Gastrocnemius medialis (tissue), 4 donors: ENCODE results near the gene PLA2G4D. TPM values are rescaled to one million over a fixed set of nuclear protein-coding genes. Genes with fewer than 3 reads are reported as not detected.

Source experiments
- ATAC-seq, 2 donors: fragments of 150-250 bp; one replicate each; pipeline ENCODE4 v1.9.1; 2016
- DNase-seq, 2 donors: peaks; one replicate each; pipeline ENCODE4 v3.0.0-alpha.2; 2019
- H3K27ac ChIP-seq, 4 donors: fragments of 200-600 bp; sonication (generic); 1 replicate in 1 of 4; 2 replicates in 3 of 4; pipeline ENCODE4 v1.5.1; 2016 to 2018; ENCODE audit warnings: mild to moderate bottlenecking in 2 of 4, moderate library complexity in 1 of 4
- H3K27me3 ChIP-seq, 3 donors: fragments of 200-600 bp; sonication (generic) in 2 of 3; 1 replicate in 1 of 3; 2 replicates in 2 of 3; pipeline versions ENCODE4 v1.5.1 to v1.6.0; 2016 to 2019; ENCODE audit warnings: mild to moderate bottlenecking in 1 of 3, moderate library complexity in 1 of 3
- H3K36me3 ChIP-seq, 2 donors: fragments of 200-600 bp; sonication (generic) in 1 of 2; one replicate each; pipeline ENCODE4 v1.5.1; 2017 to 2018
- H3K4me1 ChIP-seq, 2 donors: fragments of 200-600 bp; sonication (generic) in 1 of 2; one replicate each; pipeline ENCODE4 v1.5.1; 2016 to 2017; ENCODE audit warnings: mild to moderate bottlenecking in 2 of 2
- H3K4me3 ChIP-seq, 4 donors: fragments of 200-600 bp; sonication (generic) in 3 of 4; 1 replicate in 1 of 4; 2 replicates in 3 of 4; pipeline ENCODE4 v1.5.1; 2016 to 2019; ENCODE audit warnings: mild to moderate bottlenecking in 2 of 4
- H3K9me3 ChIP-seq, 3 donors: fragments of 200-600 bp; sonication (generic) in 2 of 3; 1 replicate in 1 of 3; 2 replicates in 2 of 3; pipeline ENCODE4 v1.5.1; 2016 to 2019
- CTCF ChIP-seq, 5 experiments: fragments of 450-650 bp in 3 of 5; fragments of 200-600 bp in 2 of 5; sonication (generic) in 2 of 5; IDR thresholded peaks in 4 of 5; conservative IDR thresholded peaks in 1 of 5; 1 replicate in 4 of 5; 2 replicates in 1 of 5; pipeline ENCODE4 v1.5.1; 2016 to 2019; ENCODE audit warnings: antibody characterized with exemption in 5 of 5, mild to moderate bottlenecking in 3 of 5, moderate library complexity in 3 of 5
- POLR2A ChIP-seq, 2 donors: fragments of 450-650 bp; IDR thresholded peaks; one replicate each; pipeline ENCODE4 v1.6.1; 2017; ENCODE audit warnings: antibody characterized with exemption in 2 of 2, mild to moderate bottlenecking in 2 of 2, moderate library complexity in 2 of 2
- in situ Hi-C, 4 donors: fragments of 200-750 bp; cut with MboI; loops; one replicate each; pipeline versions ENCODE4 v1.15.0 to v1.8.0; 2017; ENCODE audit warnings: low sequenced_read_pairs in 4 of 4
- intact Hi-C: fragments of 100-400 bp; cut with DNase I; formaldehyde crosslinking; loops from one replicate; pipeline ENCODE4 v1.15.1; 2023; ENCODE audit warnings: low total_unique reads
- total RNA-seq, 4 donors: library from RNA; depleted of rRNA; stranded (reverse); fragments of >200 nt; gene quantifications; one replicate each; pipeline versions ENCODE4 v1.1.0 to v1.2.3, GENCODE V29; 2016

The PLA2G4D gene
- total RNA-seq, 4 donors from 2014 or later: 0.10 TPM; not detected in 3

- TF ChIP-seq POLR2A (IDR thresholded peaks at IDR 0.05): no peak
- TF ChIP-seq CTCF (IDR thresholded peaks at IDR 0.05 in 4 of 5, conservative IDR thresholded peaks at IDR 0.05 in 1 of 5): no peak
- H3K4me3 ChIP-seq: no peak overlapping the region
- no peaks in the 10 kb centered on the region for H3K9me3 ChIP-seq
- H3K27me3 ChIP-seq: no peaks in the 10 kb centered on the region
- H3K36me3 ChIP-seq: no peaks in the 10 kb centered on the region
- DNase-seq (no peak), ATAC-seq (no peak)
- no peak overlapping the region for H3K27ac ChIP-seq
- H3K4me1 ChIP-seq: peaks cover 36 to 44% of the 10 kb centered on the region in 2 donors
- in situ Hi-C loops: no loop called here
- intact Hi-C loops: no loop called here
These were observed 72.8 kb downstream of the PLA2G4D start for GRCh38 chr15:42021593-42021992.

GRCh38 chr15:42020713-42021273, 73.6 kb downstream of the PLA2G4D start, which contains the start of gene PLA2G4E:
Gene PLA2G4E (minus strand): TSS chr15:42021042. CDS start chr15:42021030, 12 bp downstream.
- TF ChIP-seq POLR2A (IDR thresholded peaks at IDR 0.05): no peak
- no peak for TF ChIP-seq CTCF (IDR thresholded peaks at IDR 0.05 in 4 of 5, conservative IDR thresholded peaks at IDR 0.05 in 1 of 5)
- DNase-seq (no peak), ATAC-seq (no peak)
- Histone ChIP-seq H3K27ac (no peak within 1 kb of the TSS), H3K4me3 (no peak within 1 kb of the TSS), H3K9me3 (no peaks in the 10 kb centered on the region), H3K4me1 (peaks cover 36 to 40% of the 10 kb centered on the region in 2 donors), H3K27me3 (no peaks in the 10 kb centered on the region), H3K36me3 (no peaks in the 10 kb centered on the region)
- intact Hi-C loops (no loop called here), in situ Hi-C loops (no loop called here)

GRCh38 chr15:42018306-42019224, 75.8 kb downstream of the PLA2G4D start:
- H3K36me3 ChIP-seq: no peaks in the 10 kb centered on the region
- no peak overlapping the region for H3K4me3 ChIP-seq
- H3K9me3 ChIP-seq: no peaks in the 10 kb centered on the region
- peak; percentile 78 to 94 for ATAC-seq
- peaks cover 22 to 27% of the 10 kb centered on the region in 2 donors for H3K4me1 ChIP-seq
- peak; percentile 36 to 72 for DNase-seq
- in situ Hi-C loops: no loop called here
- H3K27ac ChIP-seq: peak overlapping the region in 3 of 4 donors; percentile 62 to 74 (median 65)
- intact Hi-C loops: no loop called here
- no peaks in the 10 kb centered on the region for H3K27me3 ChIP-seq
- no peak for TF ChIP-seq POLR2A (IDR thresholded peaks at IDR 0.05)
- no peak for TF ChIP-seq CTCF (IDR thresholded peaks at IDR 0.05 in 4 of 5, conservative IDR thresholded peaks at IDR 0.05 in 1 of 5)

Other genes with a start within 250 kb of the PLA2G4D start
- gene SPTBN5, start 200.5 kb downstream of the PLA2G4D start, total RNA-seq: under 1 TPM in 3 of 4 donors, not detected in 1; 0.03 to 0.05 (median 0.04) TPM
- gene EHD4, start 122.0 kb downstream of the PLA2G4D start, total RNA-seq: 1 to 10 TPM; 3.8 to 7.1 (median 4.3) TPM
- not detected for gene PLA2G4E, start 73.5 kb downstream of the PLA2G4D start, total RNA-seq
- 1 to 10 TPM; 1.0 to 8.4 (median 4.9) TPM for gene PLA2G4F, start 62.1 kb upstream of the PLA2G4D start, total RNA-seq
- gene VPS39, start 113.7 kb upstream of the PLA2G4D start, total RNA-seq: 10 to 100 TPM; 28.8 to 41.8 (median 35.2) TPM
- 10 to 100 TPM in 2 of 4 donors, 1 to 10 TPM in 2; 5.9 to 26.3 (median 11.9) TPM for gene GANC, start 178.6 kb upstream of the PLA2G4D start, total RNA-seq
- 10 to 100 TPM; 29.4 to 67.6 (median 37.4) TPM for gene TMEM87A, start 178.9 kb upstream of the PLA2G4D start, total RNA-seq